ENCODE measurements around the gene NOLC1.

DNA sequence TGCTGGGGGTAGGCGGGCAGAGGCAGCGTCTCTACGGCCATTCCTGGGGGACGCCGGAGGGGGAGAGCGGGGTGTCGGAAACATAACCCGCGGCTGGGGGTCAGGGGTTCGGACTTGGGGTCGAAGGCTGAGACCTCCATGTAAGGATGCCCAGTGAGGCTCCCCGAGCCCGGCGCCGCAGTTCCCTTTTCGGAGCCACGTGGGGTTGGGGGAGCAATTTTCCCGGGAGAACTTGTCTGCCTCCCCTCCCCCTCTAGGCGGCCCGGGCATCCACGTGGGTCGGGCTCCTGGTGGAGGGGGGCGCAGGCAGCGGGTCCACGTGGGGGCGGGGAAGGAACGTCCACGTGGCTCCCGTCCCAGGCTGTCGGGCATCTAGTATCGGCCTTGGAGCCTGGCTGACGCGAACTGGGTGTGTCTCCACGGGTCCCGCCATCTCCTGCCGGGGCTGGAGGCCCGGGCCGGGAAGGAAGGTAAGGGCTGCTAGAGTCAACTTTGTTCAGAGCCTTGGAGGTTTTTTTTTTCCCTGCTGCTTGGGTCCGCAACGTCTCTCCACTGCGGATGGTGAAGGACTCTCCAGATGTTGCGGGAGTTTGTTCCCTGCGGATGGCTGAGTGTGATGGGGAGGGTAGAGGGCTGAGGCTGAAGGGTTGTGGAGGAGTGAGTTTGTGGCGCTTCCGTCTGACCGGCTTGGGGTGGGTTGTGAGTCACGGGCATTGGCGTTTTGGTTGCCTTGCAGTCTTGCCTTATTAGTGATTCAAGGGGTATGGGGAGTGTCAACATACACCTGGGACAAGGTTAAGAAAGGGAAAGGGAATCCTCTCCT is 18.6 kb upstream of the NOLC1 start:
- TF ChIP-seq POLR2A (IDR thresholded peaks at IDR 0.05; ENCODE audit: low read length) (no peak), GATA1 (IDR thresholded peaks at IDR 0.05; ENCODE audit: low read depth, low read length) (no peak)
